CD4-positive, alpha-beta T cell treated with Interleukin-12 subunit alpha and Interleukin-12 subunit beta, for 1 hour (primary cell): Measurements from ENCODE around the gene TP73.

ENCODE experiments used
- DNase-seq: peaks from one replicate; pipeline ENCODE4 v3.0.0-alpha.2; 2020

TP73 gene

DNA sequence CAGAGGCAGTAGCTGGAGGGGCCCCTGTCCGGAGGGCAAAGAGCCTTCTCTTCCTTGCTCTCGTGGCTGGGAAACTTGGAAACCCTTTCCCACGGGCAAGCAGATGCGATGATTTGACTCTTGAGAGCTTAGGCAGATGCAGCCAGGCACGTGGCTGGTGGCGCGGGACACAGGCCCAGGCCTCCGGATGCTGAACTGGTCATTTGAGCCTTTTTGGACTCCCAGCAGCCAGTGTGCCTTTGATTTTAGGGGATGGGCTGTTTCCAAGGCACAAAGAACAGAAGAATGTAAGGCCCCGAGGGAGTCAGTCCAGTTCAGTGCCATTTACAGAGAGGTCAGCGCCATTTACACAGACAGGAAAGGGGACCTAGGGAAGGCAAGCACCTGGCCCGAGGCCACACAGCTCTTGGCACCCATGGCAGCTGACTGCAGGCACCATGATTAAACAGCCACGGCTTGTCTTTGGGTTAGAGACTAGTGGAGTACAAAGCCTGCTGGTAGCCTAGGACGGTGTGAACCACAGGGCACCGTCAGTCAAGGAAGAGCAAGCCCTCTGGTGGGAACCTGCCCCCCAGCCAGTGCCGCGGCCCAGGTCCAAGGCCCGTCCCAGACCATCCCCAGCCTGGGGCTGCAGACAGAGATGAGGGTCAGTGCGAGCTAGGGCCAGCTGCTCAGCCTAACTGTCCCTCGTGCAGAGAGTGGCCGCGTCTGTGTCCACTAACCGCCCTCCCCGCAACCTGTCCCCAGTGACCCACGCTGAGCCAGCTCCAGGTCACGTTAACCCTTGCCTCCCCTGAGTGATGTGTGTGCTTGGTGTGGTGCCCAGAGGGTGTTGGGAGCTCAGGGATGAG, 79.5 kb downstream of the TP73 start:
- DNase-seq = no peak

DNA sequence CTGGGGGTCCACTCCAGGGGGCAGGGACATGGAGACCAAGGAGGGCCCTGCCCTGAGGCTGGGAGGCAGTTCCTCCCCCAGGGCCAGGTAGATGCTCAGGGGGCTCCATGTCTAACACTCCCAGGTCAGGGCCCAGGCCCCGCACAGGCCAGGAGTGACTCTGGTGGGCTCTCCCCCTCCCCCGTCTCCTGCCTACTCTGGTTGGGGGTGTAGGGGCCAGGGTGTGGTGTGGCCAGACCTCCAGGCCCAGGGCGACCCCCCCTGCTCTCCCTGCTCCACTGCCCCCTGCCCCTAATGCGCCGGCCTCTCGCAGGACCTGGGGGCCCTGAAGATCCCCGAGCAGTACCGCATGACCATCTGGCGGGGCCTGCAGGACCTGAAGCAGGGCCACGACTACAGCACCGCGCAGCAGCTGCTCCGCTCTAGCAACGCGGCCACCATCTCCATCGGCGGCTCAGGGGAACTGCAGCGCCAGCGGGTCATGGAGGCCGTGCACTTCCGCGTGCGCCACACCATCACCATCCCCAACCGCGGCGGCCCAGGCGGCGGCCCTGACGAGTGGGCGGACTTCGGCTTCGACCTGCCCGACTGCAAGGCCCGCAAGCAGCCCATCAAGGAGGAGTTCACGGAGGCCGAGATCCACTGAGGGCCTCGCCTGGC, 80.2 kb downstream of the TP73 start:
- no peak for DNase-seq

DNA sequence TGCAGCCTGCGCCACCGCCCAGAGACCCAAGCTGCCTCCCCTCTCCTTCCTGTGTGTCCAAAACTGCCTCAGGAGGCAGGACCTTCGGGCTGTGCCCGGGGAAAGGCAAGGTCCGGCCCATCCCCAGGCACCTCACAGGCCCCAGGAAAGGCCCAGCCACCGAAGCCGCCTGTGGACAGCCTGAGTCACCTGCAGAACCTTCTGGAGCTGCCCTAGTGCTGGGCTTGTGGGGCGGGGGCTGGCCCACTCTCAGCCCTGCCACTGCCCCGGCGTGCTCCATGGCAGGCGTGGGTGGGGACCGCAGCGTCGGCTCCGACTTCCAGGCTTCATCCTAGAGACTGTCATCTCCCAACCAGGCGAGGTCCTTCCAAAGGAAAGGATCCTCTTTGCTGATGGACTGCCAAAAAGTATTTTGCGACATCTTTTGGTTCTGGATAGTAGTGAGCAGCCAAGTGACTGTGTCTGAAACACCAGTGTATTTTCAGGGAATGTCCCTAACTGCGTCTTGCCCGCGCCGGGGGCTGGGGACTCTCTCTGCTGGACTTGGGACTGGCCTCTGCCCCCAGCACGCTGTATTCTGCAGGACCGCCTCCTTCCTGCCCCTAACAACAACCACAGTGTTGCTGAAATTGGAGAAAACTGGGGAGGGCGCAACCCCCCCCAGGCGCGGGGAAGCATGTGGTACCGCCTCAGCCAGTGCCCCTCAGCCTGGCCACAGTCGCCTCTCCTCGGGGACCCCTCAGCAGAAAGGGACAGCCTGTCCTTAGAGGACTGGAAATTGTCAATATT, 81.0 kb downstream of the TP73 start:
- DNase-seq = no peak

DNA sequence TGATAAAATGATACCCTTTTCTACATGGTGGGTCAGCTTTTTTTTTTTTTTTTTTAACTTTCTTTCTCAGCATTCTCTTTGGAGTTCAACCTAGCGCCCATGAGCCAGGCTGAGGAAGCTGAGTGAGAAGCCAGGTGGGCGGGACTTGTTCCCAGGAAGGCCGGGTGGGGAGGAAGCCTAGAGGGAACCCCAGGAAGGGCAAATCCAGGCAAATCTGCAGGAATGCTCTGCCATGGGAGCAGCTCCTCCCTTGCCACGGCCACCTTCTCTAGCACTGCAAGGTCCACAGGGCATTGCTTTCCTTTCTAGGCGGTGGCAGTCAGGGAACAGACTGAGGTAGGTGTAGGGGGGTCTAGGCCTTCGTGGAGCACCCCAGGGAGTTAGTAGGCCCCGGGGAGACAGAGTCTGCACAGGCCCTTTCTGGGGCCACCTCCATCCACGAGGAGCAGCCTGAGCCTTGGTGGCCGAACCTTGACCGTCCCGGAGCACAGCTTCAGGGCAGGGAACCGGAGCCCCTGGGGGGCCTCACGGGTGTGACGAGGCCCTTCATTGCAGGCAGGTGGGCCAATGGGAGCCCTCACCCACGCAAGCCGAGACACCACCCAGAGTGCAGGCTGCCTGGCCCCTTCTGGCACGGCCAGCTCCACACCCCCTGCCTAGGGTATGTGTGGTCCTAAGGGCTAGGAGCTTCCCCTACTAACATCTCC, 81.7 kb downstream of the TP73 start:
- no peak for DNase-seq

DNA sequence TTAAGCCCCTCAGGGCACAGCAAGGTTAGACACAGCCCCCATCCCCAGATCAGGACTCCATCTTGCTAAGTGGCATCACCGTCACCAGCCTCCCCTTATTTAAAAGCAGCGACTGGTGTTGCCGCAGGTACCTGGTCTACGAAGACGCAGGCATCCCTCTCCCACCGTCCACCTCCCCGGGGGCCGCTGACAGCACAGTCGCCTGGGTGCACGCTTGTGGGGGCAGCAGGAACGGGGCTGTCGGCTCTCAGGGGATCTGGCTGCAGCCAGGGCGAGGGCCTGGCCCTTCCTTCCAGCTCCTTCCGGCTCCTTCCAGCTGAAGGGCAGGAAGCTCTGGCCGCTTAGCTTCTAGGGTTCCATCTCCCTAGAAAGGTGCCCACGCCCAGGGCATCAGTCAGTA, 82.3 kb downstream of the TP73 start:
- no peak for DNase-seq

DNA sequence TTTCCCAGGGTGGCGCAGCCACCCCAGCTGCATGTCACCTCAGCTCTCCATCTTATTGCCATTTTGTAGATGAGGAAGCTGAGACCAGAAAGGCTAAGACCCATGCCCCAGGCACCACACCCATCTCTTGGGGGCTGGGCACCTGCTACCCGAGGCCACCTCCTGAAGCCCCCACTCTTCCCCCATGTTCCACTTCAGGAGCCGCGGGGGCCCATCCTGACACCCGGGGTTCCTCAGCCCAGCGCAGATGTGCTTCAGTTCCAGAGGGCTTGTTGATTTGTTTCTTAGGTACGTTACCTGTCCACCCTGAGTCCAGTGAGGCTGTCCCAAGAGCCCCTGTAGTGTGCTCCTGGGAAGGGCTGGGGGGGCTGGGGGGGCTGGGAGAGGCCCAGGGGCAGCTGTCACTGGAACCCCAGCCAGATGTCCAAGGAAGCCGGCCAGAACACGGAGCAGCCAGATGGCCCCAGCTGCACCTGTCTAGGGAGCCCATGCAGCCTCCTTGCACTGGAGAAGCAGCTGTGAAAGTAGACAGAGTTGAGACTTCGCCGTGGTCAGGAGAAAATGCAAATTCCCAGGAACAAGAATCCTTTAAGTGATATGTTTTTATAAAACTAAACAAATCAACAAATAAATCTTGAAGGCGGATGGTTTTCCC, 82.8 kb downstream of the TP73 start:
- no peak for DNase-seq

DNA sequence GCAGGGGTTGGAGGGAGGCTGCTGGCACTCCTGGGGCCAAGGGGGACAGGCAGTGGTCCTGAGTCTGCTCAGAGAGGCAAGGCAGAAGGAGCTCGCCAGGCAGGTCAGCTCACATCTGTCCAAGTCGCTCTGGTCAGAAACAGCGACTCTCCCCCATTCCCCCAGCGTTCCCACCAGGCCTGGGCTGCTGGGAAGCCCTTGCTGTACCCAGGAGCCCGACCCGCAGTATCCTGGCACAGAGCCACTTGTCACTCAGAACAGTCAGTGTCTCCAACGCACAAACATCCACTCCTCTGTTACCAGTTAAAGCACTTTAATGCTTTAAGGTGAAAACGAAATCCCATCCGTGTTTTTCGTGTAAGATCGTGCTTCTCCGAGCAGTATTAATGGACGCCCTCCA, 83.4 kb downstream of the TP73 start:
- no peak for DNase-seq

DNA sequence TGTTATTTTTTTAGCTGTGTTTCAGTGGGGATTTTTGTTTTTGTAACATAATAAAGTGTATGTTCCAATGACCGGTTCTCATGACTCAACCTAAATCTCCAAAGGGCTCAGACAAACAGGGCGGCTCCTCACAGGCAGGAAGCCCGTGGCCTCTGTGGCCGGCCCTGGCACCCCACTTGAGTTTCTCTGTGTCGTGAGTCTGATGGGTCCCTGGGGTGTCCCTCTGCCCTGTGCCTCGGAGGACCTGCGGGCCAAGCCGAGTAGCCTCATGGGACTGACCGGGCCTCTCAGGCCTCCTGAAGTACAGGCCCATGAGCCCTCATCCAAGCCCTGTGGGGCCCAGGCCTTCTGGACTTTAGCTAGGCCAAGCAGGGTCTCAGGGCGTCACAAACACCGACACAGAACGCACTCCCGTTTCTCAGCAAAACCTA, 83.8 kb downstream of the TP73 start:
- no peak for DNase-seq

DNA sequence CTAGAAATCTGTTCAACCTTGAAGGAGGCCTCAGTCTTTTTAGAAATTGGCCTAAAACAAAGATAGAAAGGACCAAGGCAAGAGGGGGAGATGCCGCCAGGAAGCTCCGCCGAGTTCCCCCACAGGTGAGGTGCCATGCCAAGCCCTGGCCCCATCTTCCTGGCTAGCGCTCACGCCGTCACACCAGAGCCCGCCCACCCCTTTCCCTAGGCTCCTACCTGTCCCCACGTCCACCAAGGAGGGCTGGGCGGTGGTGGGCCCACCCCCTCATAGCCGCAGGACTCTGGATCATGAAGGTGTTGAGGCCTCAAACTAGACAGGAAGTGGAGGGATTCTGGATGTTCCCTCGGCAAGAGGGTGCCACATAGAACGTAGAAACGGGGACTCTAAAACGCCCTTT, 84.4 kb downstream of the TP73 start:
- DNase-seq = no peak

DNA sequence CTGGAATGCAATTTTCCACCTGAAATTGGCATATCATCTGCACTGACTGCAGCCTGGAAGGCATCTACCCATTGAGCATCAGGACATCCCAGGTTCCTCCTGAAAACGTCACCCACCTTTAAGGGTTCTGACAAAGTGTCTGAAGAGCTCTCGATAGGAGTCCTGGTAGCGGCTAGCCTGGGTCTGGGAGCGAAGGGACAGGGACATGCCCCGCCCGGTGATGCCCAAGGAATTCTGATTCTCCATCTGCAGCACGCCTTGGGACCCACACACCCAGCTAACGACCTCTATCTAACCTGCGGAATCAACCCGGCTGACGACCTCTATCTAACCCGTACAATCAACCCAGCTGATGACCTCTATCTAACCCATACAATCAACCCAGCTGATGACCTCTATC, 86.6 kb downstream of the TP73 start:
- DNase-seq = no peak

DNA sequence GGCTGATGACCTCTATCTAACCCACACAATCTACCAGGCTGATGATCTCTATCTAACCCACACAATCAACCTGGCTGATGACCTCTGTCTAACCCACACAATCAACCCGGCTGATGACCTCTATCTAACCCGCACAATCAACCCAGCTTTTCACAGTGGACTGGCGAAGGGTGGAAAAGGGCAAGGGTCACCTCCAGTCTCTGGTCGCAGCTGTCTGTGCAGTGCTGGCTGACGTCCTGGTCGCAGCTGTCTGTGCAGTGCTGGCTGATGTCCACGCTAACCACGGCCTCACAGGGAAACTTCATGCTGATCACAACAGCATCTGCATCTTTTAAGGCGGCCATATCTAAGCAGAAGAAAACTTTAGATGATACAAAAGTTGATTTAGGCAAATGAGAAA, 87.7 kb downstream of the TP73 start:
- DNase-seq = no peak

DNA sequence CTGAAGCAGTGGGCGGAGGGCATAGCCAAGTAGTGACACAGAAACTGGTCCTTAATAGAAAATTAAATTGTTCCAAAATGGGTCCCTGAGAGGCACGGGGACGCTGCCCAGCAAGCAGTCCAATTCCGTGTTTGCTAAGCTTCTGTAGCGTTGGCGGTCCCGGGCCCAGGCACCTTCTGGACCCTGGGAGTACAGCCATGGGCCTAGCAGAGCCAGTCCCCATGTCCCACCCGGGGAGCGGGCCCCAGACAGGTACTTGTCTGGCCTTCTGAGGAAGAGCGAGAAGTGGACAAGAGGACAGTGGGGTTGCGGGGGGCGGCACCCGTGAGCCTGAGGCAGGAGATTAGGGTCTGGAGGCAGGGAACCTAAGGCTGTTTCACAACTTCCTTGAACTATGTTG, 88.4 kb downstream of the TP73 start:
- DNase-seq = no peak

DNA sequence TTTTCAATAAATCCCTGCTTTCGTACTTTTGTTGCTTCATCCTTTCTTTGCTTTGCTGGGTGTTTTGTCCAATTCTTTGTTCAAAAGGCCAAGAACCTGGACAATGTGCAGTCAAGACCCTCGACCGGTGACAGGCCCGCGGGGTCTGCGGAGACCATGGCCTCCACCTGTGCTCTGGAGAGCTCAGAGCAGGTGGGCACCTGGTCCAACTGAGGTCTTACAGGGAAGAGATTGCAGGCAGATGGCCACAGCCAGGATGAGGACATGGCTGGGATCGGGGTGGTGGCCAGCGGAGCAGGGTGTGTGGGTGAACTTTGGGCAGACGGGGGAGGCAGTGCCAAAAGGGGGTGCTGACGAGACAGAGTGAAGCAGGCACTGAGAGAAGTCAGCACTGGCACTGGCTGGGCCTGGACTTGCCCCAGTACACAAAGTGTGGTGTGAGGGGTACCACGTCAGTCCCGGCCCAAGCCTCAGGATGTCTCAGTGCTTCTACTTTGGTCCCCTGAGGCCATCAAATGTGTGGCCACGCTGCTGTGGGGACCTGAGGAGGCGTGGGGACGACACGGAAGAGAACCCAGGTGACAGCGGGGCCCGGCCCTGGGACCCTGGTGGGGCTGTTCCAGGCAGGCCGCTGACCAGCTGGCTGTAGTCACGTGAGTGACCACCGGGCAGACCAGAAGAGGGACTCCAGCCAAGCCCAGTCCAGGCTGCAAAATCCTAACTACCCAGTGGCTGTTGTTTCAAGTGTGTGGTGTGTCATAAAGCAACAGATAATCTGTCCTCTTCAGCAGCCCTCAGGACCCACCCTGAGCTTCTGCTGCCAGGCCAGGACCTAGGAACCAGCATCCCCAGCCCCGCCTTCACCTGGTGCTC, 89.5 kb downstream of the TP73 start:
- no peak for DNase-seq

DNA sequence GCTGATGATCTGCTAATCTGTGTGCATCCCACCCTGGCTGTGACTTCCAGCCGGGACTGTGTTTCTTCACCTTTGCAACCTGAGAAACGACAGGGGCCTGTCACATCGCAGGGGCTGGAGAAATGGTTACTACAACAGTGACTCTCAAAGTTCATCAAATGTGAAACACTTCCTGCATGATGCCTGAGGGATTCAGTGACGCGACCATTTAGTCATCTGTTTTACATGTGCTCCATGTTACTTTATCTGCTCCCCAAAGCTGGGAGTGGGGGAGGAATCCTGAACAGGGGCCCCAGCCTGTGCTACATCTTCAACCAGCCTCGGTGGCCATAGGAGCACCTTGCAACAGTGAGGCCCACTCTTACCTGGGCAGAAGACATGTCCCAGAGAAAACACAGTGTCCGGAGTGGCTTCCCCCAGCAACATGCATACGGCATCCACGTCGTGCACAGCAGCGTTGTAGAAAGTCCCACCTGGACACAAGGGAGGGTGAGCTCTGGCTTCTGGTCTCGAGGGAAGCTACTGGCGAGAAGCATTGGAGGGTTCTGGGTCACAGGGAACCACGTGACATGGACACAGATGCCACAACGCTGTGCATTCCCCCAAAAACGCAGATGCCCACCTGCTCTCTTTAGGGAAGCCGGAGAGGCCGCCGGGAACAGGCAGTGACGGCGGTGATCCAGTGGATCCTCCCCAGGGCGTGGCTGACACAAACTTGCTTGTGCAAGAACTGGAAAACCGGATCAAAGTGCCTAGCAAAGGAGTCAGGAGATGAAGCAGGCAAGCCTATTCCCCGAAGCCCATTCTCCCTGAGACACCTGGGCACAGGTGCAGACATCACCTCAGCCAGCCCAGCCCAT, 90.4 kb downstream of the TP73 start:
- no peak for DNase-seq

DNA sequence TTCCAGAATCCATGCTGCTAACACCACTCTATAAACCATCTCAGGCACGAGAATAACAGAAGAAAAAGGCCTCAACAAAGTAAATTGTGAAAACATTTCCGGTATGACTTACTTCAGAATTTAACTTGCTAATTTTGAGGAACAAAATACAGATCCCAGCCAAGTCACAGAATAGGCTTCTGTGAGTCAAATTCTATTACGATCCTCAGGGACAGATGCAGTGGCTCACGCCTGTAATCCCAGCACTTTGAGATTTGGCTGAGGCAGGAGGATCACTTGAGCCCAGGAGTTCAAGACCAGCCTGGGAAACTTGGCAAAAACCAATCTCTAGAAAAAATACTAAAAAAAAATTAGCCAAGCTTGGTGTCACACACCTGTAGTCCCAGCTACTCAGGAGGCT, 91.1 kb downstream of the TP73 start:
- DNase-seq = no peak

DNA sequence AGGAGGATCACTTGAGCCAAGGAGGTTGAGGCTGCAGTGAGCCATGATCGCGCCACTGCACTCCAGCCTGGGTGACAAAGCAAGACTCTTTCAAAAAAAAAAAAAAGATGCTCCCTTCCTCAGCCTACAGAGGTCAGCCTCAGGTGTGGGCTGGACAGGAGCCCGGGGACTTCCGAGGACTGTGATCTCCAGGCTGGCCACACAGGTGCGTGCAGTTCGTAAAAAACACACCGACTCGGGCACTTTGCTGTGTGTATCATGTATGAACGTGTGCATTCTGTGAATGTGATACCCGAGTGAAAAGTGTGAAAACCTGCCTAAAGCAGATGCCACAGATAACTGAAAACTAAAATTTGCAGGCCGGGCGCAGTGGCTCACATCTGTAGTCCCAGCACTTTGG, 91.5 kb downstream of the TP73 start:
- DNase-seq = no peak

DNA sequence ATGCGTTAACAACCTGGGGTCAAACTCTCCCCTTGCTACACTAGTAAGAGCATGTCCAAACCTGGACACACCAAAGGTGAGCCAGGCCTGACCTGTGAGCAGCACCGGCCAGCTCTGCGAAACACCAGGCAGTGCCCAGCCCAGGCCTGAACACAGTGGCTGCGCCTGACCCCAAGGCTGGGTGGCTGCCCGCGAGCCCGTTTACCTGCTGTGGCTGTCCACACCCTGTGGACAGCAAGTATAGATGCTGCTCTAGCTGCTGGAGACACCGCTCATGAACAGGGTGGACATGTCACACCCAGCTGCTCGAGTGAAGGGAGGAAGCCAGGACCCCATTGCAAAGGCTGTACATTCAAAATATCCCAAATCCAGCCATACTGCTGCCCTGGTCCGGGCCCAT, 92.3 kb downstream of the TP73 start:
- no peak for DNase-seq

DNA sequence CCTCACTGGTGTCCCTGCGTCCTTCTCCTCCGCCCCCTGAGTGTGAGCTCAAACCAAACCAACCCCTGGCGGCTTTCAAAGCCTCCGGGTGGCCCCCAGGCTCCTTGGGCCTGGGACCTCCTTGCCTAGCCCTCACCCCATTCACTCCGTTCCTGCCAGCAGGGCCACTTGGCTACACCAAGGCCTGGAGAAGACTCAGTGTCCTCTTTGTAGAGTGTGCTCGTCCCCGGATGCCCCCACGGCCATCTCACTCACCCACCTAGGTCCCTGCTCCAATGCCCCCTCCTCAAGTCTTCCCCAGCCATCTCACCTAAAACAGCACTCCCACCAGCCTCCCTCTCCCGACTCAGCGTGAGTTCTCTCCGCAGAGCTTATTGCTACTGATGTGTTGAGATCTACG, 92.8 kb downstream of the TP73 start:
- DNase-seq = no peak

DNA sequence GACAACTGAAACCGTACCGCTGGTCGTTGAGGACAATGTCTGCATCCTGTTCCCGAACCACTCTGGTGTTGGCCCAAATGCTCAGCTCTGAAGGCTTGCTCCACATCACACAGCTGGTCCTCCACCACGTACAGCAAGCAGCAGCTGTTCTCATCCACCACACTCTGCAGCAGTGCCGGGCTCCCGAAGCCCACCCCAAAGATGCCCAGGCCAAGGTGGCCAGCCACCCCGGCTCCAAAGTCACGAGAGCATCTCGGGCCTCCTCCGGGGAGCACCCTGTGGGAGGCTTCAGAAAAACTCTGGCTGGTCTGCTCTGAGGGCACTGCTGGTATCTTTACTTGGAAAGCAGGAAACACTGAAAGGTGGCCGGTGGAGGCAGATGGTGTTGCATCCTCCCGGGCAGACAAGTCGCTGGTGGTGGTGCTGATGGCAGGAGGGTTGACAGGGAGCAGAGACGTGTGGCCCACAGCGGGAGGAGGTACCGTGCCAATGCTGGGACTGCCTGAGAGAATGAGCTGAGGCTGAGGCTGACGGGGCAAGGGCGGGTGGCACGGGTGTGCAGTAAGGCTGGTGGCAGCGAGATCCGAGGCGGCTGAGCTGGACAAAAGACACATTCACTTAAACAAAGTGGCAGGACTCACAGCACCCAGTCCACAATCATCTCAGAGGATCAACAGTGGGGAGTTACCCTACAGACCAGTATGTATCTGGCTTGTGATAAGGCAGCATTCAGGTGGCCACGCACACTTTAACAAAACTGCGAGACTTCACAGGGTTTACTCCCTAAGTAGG, 93.5 kb downstream of the TP73 start:
- DNase-seq = no peak

DNA sequence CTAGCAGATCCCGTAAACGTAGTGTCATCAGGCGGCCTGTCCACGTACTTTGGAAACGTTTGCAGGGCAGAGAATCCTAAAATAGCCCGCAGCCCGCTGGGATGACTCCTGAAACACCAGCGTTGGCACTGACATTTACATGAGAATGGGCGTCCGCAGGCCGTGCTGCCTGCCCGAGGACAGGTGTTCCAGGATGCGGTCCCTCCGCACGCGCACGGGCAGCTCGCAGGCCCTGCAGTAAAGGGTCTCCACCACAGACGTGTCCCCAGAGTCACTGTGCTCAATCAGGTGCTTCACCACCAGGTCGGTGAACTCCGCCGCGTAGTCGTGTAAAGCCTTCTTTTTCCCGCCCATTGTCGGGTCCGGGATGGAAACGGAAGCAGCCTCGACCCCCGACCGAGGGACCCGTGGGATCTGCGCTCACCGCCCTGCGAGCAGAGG, 94.1 kb downstream of the TP73 start:
- DNase-seq = no peak
